ENCODE data around the gene EIF1AD. TPM values are rescaled to one million over a fixed set of nuclear protein-coding genes. Genes with fewer than 3 reads are reported as not detected.

The EIF1AD gene
- total and polyA plus RNA-seq, 2 of the 8 experiments (the other 6 are each of a cell fraction or from before 2014, with no cell fraction given), result 32.6 to 39.9 TPM

DNA sequence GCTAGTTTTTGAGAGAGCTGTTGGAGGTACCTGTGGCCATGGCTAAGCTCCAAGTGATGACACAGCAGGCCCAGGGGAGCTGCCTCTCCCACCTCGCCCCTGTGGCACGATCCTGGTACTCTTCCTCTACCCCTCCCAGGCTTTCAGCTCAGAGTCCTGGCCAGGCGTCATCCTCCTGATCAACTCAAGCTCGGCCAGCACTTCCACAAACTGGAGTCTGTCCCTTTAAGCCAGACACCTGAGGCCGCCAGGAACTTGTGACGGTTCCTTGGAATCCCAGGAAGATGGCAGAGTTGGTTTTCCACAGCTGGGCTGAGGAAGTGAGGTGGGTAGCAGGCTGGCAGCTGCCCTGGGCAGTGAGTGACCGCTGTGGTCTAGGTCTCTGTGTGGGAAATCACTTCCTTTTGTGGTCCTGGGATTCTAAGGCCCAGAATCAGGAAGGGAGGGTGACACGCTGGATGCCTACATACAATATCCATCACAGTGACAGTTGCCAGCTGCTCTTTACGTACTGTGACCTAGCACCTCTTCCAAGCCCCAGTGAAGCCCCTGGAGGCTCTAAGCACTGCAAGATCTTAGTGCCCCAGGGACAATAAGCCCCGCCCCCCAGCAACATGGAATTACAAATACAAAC, 6.6 kb upstream of the EIF1AD start (continued):
- TF ChIP-seq, protein P1, sequence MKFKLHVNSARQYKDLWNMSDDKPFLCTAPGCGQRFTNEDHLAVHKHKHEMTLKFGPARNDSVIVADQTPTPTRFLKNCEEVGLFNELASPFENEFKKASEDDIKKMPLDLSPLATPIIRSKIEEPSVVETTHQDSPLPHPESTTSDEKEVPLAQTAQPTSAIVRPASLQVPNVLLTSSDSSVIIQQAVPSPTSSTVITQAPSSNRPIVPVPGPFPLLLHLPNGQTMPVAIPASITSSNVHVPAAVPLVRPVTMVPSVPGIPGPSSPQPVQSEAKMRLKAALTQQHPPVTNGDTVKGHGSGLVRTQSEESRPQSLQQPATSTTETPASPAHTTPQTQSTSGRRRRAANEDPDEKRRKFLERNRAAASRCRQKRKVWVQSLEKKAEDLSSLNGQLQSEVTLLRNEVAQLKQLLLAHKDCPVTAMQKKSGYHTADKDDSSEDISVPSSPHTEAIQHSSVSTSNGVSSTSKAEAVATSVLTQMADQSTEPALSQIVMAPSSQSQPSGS (IDR thresholded peaks at IDR 0.05; ENCODE audit: low read length), result no peak
- TF ChIP-seq SP4 (IDR thresholded peaks at IDR 0.05; ENCODE audit: low read length) (no peak), KDM1A (IDR thresholded peaks at IDR 0.05; ENCODE audit: borderline replicate concordance, low read length) (no peak), EP300 (IDR thresholded peaks at IDR 0.05; ENCODE audit: borderline replicate concordance in 1 of 2, low read depth in 2 of 2, low read length in 2 of 2) (no peak), SRF (IDR thresholded peaks at IDR 0.05; ENCODE audit: low read depth, low read length) (no peak)
- TF ChIP-seq, protein P2, sequence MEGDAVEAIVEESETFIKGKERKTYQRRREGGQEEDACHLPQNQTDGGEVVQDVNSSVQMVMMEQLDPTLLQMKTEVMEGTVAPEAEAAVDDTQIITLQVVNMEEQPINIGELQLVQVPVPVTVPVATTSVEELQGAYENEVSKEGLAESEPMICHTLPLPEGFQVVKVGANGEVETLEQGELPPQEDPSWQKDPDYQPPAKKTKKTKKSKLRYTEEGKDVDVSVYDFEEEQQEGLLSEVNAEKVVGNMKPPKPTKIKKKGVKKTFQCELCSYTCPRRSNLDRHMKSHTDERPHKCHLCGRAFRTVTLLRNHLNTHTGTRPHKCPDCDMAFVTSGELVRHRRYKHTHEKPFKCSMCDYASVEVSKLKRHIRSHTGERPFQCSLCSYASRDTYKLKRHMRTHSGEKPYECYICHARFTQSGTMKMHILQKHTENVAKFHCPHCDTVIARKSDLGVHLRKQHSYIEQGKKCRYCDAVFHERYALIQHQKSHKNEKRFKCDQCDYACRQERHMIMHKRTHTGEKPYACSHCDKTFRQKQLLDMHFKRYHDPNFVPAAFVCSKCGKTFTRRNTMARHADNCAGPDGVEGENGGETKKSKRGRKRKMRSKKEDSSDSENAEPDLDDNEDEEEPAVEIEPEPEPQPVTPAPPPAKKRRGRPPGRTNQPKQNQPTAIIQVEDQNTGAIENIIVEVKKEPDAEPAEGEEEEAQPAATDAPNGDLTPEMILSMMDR (IDR thresholded peaks at IDR 0.05; ENCODE audit: control extremely low read depth in 1 of 3, insufficient read depth in 1 of 3, low read depth in 1 of 3, low read length in 3 of 3), result no peak

All from H1 (cell line).